ENCODE data around the gene GNB1L.
"Not testable (repeated sequence)": the region's sequence is repeated elsewhere in the genome, so short reads cannot be mapped to it uniquely, and the experiment has no call there.

Gene GNB1L

DNA sequence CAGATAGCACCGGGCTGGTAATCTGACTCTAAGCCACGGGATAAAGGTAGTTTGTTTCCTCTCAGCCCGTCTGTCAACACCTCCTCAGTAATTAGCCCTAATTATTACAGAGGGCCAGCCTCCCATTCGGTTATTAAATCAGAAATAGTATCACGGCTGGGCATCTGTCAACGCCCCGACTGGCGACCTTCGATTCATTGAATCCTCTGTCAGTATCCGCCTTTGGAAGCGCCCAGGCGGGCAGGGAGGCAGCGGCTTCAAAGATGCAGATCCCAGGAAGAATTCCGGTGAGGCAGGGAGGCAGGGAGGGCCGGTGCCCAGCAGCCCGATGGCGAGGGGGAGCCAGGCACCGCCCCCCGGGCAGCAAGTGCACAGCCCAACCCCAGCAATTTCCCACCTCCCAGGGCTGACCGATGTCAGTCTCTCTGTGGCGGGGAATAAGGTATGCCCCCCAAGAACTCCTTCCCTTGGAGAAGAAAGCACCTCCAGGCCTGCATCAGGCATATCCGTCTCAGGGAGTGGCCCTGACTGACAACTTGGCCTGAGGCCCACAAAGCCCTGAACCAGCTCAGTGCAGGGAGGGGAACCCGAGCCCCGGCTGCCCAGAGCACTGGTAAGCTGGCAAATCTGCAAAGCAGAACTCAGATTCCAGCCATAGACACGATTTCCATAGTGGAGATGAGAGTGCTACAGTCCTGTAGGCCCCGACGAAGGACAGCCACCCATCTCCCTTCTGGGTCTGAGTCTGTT is 11.4 kb downstream of the GNB1L start:
- no peak for DNase-seq (ENCODE audit: low spot score)

DNA sequence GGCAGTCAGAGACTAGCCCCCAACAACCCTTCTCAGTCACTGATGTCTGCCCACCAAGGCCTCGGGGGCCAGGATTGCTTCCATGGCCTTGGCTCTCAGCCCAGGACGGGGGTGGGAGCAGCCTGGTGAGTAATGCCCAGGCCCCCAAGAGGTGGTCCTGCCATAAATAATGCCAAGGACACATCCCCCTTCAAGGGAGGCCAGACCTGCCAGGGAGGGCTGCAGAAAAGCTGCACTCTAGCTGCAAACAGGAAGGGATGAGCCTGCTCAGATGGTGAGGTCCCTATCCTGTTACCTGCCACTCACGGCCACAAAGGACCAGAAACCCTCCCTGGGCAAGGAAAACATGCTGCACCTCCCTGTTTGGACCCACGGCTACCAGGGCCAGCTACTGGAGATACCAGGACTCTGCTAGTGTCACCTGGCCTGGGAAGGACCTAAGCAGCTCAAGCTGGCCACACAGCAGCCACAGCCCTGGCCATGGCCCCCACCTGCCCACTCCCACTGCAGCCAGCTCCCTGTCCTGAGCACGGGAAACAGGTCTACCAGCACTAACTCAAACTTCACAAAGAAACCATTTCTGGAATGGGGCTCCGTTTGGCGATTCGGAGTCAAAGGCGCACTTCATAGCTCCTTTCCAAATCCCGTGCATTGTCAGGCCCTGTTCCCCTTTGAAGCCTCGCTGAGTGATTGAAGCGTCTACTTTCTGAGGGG is 12.1 kb downstream of the GNB1L start:
- no peak for DNase-seq (ENCODE audit: low spot score)

DNA sequence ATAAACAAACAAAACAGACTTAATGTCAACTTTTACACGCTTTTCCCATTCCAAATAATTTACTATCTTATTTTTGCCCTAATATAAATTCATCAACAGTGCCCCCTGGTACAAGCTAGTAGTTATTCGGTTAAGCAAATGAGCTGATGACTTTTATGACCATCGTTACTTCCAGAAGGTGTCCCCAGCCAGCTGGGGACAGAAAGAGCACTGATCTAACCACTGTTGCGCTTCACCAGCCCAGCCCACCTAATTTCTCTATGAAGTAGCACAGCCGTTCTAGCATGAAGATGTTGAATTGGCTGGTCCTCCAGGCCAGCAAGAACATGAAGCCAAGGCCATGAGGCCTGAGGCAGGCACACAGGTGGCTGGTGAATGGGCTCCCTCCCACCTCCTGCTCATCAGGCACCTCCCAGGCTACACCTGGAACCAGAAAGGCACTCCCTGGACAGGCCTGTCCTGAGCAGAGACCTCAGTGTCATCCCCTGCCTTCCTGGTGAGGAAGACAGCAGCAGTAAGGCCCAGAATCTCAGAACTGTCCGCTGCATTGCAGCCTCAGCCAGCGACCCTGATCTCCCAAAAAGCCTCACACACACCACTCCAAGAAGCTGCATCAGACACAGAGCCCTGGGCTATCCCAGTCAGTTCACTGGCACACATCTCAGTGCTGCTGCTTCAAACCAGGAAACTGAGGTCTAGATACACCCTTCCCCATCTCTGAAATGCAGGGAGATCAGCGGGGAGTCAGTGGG is 12.9 kb downstream of the GNB1L start:
- DNase-seq (ENCODE audit: low spot score) = no peak

DNA sequence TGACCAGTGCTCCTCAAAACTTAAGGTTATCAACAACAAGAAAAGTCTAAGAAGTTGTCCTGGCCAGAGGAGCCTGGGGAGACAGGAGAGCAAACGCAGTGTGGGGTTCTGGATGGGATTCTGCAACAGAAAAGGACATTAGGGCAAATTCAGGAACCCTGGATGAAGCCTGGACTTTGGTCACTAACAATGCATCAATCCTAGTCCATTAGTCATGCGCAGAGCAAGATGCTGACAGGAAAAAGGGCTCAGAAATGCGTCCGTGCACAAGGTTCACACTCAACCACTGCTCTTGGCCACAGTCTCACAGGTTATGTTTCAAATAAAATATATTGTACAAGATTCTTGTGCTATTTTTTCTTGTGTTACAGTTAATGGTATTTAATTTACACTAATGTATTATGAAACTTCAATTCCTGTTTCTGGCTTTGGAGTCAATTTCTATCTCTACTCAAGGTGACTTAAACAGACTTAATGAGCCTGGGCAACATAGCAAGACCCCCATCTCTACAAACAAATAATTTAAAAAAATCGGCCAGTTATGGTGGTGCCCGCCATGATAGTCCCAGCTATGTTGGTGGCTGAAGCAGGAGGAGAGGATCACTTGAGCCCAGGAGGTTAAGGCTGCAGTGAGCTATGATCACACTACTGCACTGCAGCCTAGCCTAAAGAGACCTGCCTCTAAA is 13.6 kb downstream of the GNB1L start:
- DNase-seq (ENCODE audit: low spot score) = no peak

DNA sequence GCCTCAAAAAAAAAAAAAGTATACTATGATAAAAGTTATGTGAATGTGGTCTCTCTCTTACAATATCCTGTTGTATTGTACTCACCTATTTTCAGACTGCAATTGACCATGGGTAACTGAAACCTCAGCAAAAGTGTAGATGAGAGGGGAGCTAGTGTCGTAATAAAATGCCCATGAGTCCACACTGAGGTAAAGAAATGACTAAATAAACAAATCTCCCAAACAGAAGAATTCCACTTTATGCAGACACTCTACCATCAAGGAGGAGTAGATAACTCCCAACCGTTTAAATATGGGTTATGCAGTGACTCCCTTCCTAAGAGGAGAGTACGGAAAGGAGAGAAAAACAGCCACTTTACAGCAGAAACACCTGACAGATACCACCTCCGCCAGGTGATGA is 14.6 kb downstream of the GNB1L start:
- no peak for DNase-seq (ENCODE audit: low spot score)

DNA sequence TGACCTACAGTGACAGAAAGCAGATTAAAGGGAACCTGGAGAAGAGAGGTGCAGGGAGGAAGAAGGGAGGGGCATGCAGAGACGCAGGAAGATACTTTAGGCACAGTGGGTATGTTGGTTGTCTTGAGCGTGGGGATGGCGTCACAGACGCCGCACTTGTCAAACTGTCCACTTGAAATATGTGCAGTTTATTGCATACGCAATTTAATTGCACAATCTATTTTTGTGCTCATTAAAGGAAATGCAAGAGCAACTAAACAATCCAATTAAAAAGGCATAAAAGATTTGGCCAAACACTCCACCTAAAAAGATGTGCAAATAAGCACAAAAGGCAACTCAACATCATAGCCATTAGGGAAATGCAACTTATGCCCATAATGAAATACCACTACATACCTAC is 16.8 kb downstream of the GNB1L start:
- no peak for DNase-seq (ENCODE audit: low spot score)

DNA sequence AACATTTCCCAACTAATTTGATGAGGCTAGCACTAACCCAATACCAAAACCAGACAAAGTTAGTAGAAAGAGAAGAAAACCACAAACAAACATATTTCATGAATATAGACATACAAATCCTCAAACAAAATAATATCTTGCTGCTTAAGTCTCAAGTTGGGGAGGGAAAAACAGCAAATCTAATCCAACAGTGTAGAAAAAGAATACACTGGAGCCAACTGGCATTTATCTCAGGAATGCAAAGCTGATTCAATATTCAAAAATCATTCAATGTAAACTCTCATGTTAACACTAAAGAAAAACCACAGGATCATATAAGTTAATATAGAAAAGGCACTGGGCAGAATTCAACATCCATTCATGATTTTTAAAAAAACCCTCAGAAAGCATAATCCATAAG is 18.2 kb downstream of the GNB1L start:
- DNase-seq (ENCODE audit: low spot score) = no peak

DNA sequence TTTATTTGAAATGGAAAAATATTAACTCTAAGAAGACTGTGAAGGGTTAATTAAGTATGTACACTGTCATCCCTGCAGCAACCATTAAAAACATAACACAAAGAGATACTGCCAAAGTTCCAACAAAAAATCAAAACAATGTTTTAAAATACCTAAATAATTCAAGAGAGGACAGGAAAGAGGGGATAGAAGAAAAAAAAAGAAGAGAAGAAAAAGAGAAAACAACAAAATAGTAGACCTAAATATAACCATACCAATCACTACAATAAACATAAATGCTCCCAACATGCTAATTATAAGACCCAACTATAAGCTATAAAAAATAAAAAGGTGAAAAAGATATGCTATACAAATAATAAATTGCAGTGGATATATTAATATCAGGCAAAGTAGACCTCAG is 20.1 kb downstream of the GNB1L start:
- DNase-seq (ENCODE audit: low spot score) = no peak

DNA sequence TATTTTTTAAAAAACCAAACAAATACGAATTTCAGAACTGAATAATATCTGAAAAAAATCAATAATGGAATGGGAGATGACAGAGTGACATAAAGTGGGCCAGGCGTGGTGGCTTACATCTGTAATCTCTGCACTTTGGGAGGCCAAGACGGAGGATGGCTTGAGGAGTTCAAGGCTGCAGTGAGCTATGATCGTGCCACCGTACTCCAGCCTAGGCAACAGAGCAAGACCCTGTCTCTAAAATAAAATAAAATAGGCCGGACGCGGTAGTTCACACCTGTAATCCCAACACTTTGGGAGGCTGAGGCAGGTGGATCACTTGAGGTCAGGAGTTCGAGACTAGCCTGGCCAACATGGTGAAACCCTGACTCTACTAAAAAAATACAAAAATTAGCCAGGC is 21.3 kb downstream of the GNB1L start:
- not testable (repeated sequence) for DNase-seq (ENCODE audit: low spot score)

DNA sequence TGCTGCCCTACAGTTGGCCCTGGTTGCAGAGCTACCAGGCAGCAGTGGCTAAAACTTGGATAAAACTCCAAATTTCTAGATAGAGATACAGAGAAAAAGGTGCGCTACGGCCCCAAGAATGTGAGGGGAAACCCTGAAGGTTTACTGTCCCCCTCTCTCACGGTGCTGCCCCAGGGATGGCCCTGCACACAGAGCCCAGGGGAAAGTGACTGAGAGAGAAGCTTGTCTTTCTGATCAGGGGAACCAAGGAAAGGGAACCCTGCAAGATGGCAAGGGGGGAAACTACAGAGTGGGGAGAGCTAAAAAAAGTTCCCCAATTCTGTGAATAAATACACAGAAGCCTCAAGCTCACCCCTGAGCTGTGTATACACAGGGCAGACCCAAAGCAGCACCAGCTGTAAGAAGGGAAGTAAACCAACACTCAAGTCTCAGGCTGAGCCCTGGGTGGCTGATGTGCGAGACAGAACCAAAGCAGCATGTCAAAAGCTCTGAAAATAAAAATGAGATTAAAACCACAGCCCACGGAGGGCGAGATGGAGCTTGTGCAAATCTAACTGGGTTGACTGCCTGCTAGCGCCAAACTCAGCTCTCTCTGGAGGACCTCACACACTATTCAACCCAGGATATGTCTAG is 22.1 kb downstream of the GNB1L start:
- DNase-seq (ENCODE audit: low spot score) = no peak

DNA sequence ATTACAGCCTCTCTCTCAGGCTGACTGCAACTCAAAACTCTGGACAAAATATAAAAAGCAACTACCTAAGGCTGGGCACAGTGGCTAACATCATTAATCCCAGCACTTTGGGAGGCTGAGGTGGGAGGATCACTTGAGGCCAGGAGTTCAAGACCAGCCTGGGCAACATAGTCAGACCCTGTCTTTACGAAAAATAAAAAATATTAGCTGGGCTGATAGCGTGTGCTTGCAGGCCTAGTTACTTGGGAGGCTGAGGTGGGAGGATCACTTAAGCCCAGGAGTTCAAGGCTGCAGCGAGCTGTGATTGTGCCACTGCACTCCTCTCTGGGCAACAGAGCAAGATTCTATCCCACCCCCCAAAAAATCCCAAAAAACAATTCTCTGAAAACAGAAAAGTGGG is 22.7 kb downstream of the GNB1L start:
- not testable (repeated sequence) for DNase-seq (ENCODE audit: low spot score)

DNA sequence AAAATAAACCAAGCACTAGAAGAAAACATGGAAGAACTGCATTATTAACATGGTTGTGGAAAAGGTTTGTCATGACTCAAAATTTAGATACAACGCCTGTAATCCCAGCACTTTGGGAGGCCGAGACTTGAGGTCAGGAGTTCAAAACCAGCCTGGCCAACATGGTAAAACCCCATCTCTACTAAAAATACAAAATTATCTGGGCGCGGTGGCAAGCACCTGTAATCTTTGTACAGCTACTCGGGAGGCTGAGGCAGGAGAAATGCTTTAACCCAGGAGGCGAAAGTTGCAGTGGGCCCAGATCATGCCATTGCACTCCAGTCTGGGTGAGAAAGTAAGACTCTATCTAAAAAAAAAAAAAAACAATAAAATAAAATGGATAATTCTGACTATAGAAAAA is 23.7 kb downstream of the GNB1L start:
- no peak for DNase-seq (ENCODE audit: low spot score)

DNA sequence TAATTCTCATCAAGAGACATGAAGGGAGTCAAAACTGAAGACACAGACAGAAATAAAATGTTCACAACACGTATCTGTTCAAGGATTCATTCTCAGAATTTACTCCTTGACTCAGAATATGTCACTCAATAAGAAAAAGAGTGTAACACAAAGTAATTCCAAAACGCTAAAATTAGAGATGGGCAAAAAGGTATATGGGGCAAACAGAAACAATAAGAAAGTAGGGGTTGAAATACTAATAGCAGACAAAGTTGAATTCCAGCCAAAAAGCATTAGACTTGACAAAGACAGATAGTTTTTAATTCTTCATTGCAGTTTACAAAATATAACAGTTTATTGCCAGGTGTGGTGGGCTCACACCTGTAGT is 26.7 kb downstream of the GNB1L start:
- DNase-seq (ENCODE audit: low spot score) = no peak

DNA sequence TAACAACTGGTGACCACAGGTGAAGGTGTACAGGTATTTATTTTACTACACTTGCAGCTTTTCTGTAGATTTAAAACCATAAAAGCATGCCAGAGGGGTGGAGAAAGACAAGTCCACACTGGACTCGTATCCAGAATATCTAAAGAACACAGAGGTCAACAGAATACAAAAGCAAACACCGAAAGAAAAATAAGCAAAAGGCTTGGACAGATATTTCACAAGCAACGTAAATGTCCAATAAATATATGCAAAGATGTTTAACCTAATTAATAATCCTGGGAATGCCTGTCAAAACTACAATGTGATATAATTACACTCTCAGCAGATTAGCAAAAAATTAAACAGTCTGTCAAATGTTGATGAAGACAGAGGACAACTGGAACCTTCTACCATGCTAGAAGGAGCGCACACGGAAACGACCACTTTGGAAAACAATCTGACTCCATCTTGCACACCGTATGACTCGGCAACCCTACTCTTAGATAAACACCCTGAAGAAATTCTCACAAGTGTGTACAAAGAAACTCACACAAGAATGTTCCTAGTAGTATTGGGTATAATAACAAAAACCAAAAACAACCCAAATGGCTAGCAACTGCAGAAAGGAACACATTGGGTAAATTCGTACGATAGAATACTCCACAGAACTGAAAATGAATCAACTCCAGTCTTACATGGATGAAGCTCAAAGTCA is 27.2 kb downstream of the GNB1L start:
- DNase-seq (ENCODE audit: low spot score) = no peak

DNA sequence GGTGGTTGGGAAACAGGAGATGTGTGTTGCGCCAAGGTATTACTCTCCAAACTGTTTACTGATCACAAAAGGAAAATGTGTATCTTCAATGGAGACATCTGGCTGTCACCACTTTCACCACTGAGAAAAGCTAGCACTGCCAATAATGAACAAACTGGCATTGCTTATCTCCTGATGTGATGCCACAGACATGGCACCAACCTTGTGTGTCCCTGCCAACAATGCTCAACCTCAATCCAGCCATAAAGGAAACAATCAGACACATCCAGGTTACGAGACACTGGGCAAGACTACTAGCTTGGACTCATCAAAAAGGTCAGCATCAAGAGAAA is 28.1 kb downstream of the GNB1L start:
- DNase-seq (ENCODE audit: low spot score) = no peak

DNA sequence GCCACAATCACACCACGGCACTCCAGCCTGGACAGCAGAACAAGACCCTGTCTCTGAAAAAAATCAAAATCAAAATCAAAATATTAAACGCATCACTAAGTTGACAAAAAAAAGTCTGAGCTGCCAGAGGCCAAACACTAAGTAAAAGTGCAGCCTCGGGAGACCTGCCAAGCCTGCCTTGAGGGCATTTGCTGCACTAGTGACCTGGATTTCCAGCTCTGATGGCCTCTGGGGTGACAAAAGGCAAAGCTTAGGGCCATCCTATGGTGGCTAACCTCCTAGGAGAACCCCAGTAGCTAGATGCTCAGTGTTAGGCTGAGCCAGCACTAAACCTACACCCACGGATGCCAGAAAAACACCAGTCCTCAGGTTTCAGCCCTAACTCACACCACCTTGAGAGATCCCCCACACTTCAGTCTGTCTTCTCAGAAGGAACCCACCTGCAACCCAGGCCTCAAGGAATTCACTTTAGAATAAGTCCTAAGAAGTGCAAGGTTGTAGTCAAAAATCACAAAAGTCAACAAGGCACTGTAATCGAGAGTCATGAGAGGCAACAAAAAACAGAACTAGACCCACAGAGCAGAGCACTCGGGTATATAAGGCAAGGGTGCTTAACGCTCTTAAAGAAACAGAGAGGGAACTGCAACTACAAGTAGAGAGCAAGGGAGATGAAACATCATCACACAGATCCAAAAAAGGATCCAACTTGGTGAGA is 28.6 kb downstream of the GNB1L start:
- DNase-seq (ENCODE audit: low spot score) = no peak

DNA sequence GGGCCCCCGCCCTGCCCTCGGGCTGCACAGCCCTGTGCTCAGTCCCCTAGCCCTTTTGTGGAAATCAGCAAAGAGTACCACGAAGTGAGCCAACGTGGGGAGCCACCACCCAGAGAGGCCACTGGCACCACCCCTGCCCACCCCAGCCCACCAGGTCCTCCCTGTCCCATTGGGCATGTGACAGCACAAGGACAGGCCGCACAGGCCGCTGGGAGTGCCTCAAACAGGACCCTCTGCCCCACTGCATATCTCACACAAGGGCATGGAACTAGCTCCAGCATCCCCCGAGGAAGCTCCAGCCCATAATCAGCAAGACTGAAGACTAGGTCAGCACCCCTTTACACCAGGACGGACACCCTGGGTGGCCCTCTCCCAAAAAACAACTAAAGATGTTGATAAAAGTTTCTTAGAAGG is 29.7 kb downstream of the GNB1L start:
- DNase-seq (ENCODE audit: low spot score) = no peak

DNA sequence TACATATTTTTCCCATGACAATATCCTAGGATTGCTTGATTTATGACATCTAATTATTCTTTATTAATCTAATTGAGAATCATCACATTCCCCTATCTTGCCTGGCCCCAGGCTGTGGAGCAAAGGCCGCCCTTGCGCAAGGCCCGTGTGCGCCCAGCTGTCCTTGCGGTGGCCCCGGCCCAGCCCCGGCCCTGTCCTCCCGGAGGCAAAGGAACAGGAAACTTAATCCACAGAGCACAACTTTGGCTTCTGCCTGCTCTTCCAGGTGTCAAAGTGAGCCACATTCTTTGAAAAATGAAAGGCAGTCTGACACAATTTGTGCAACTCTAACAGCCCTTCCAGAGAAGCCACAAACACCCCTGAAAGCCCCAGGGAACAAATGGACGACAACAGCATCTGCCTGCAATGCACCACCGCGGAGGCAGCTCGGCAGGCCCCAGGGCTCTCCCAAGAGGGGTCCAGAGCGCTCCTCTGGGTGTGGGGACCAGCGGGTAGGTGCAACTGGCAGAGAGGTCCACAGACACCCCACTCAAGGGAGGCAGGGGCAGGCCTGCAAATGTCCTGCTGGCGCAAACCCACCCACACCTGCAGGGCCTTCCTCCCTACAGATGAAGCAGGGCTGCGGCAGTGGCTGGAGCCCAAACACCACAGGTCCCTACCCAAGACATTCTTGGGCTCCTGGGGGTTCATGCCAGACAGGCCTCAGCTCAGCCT is 30.3 kb downstream of the GNB1L start:
- no peak for DNase-seq (ENCODE audit: low spot score)

DNA sequence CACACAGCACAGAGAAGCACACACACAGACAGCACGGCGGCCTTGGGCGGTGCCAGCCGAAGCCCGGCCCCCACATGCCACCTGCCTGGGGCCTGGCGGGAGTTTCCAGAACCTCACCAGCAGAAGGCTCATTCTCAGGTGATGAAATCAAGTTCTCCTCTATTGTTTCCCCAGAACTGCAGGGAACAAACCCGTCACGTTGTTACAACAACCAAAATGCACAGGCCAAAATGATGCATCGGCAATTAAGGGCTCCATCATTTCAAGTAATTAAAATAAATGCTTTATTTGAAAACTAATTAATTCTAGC is 30.8 kb downstream of the GNB1L start:
- DNase-seq (ENCODE audit: low spot score) = no peak

DNA sequence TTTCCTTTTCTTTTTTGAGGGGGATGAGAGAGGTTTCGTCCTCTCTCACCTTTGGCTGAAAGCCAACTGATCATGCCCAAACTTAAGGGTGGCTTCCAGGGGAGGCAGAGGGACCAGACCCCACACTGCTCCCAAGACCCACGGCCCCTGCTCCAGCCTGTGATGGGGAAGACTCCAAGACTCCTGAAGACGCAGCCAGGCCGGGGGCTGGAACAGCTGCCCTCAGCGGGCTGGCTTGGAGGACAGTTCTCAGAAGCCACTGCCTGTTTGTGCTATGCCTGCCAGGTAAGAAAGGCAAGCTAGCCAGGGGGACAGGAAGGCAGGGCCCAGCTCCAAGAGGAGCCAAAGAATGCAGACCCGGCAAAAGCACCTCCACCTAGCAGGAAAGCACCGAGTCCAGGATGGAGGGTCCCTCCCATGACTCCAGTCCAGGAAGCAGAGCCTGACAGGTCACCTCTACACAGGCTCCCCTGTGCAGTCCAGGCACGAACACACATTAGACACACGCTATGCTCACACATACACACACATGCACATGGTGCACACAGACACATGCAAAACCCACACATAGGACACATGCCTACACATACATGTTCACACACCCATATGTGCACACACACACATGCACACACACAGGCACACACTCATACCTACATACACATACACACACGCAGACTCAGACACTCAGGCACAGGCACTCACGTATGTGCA is 31.3 kb downstream of the GNB1L start:
- DNase-seq (ENCODE audit: low spot score) = no peak

Data from AG08396 (cell line).